ENCODE results near the gene CAPN7. TPM values are rescaled to one million over a fixed set of nuclear protein-coding genes. Genes with fewer than 3 reads are reported as not detected.

The CAPN7 gene
- total RNA-seq, 1 donor from 2014 or later = 49.5 TPM

GRCh38 chr3:15263926-15264325 is 57.9 kb downstream of the CAPN7 start:
- peaks cover 2% of the 10 kb centered on the region for H3K36me3 Mint-ChIP-seq (ENCODE audit: unreplicated experiment)
- no peaks in the 10 kb centered on the region for H3K27me3 Mint-ChIP-seq (ENCODE audit: unreplicated experiment)
- H3K9me3 Mint-ChIP-seq (ENCODE audit: unreplicated experiment) = no peaks in the 10 kb centered on the region
- H3K27ac Mint-ChIP-seq (ENCODE audit: unreplicated experiment) = no peak overlapping the region
- H3K4me1 Mint-ChIP-seq (ENCODE audit: unreplicated experiment) = peaks cover 1% of the 10 kb centered on the region
- DNase-seq (ENCODE audit: extremely low spot score, unreplicated experiment) = no peak
- TF ChIP-seq CTCF (IDR thresholded peaks at IDR 0.05) = no peak
- no peak overlapping the region for H3K4me3 Mint-ChIP-seq (ENCODE audit: unreplicated experiment)

- Mint-ChIP-seq H3K27me3 (ENCODE audit: unreplicated experiment) (no peaks in the 10 kb centered on the region), H3K4me1 (ENCODE audit: unreplicated experiment) (peaks cover 7% of the 10 kb centered on the region), H3K4me3 (ENCODE audit: unreplicated experiment) (no peak overlapping the region), H3K36me3 (ENCODE audit: unreplicated experiment) (no peaks in the 10 kb centered on the region), H3K9me3 (ENCODE audit: unreplicated experiment) (no peaks in the 10 kb centered on the region), H3K27ac (ENCODE audit: unreplicated experiment) (no peak overlapping the region)
- no peak for TF ChIP-seq CTCF (IDR thresholded peaks at IDR 0.05)
- DNase-seq (ENCODE audit: extremely low spot score, unreplicated experiment) = no peak
Measured at GRCh38 chr3:15264486-15264885, 58.4 kb downstream of the CAPN7 start.

GRCh38 chr3:15265655-15266509 is 59.8 kb downstream of the CAPN7 start:
- Mint-ChIP-seq H3K27ac (ENCODE audit: unreplicated experiment) (no peak overlapping the region), H3K9me3 (ENCODE audit: unreplicated experiment) (no peaks in the 10 kb centered on the region), H3K36me3 (ENCODE audit: unreplicated experiment) (no peaks in the 10 kb centered on the region), H3K27me3 (ENCODE audit: unreplicated experiment) (no peaks in the 10 kb centered on the region), H3K4me1 (ENCODE audit: unreplicated experiment) (peaks cover 15% of the 10 kb centered on the region), H3K4me3 (ENCODE audit: unreplicated experiment) (no peak overlapping the region)
- no peak for DNase-seq (ENCODE audit: extremely low spot score, unreplicated experiment)
- no peak for TF ChIP-seq CTCF (IDR thresholded peaks at IDR 0.05)

- no peak for TF ChIP-seq CTCF (IDR thresholded peaks at IDR 0.05)
- Mint-ChIP-seq H3K27me3 (ENCODE audit: unreplicated experiment) (no peaks in the 10 kb centered on the region), H3K4me3 (ENCODE audit: unreplicated experiment) (no peak overlapping the region), H3K9me3 (ENCODE audit: unreplicated experiment) (no peaks in the 10 kb centered on the region), H3K4me1 (ENCODE audit: unreplicated experiment) (peaks cover 15% of the 10 kb centered on the region), H3K27ac (ENCODE audit: unreplicated experiment) (no peak overlapping the region), H3K36me3 (ENCODE audit: unreplicated experiment) (no peaks in the 10 kb centered on the region)
- DNase-seq (ENCODE audit: extremely low spot score, unreplicated experiment) = no peak
Measured at GRCh38 chr3:15266510-15267376, 60.7 kb downstream of the CAPN7 start.

- no peak for TF ChIP-seq CTCF (IDR thresholded peaks at IDR 0.05)
- no peak overlapping the region for H3K4me3 Mint-ChIP-seq (ENCODE audit: unreplicated experiment)
- no peak overlapping the region for H3K27ac Mint-ChIP-seq (ENCODE audit: unreplicated experiment)
- no peaks in the 10 kb centered on the region for H3K36me3 Mint-ChIP-seq (ENCODE audit: unreplicated experiment)
- no peak for DNase-seq (ENCODE audit: extremely low spot score, unreplicated experiment)
- no peaks in the 10 kb centered on the region for H3K27me3 Mint-ChIP-seq (ENCODE audit: unreplicated experiment)
- H3K4me1 Mint-ChIP-seq (ENCODE audit: unreplicated experiment) = peaks cover 15% of the 10 kb centered on the region
- no peaks in the 10 kb centered on the region for H3K9me3 Mint-ChIP-seq (ENCODE audit: unreplicated experiment)
Measured at GRCh38 chr3:15267502-15267901, 61.5 kb downstream of the CAPN7 start.
